Jurkat, Clone E6-1 (cell line): ENCODE data around the gene TTI1.
"Not testable (repeated sequence)": the region's sequence is repeated elsewhere in the genome, so short reads cannot be mapped to it uniquely, and the experiment has no call there.

Experiments
- DNase-seq: peaks from one replicate; pipeline ENCODE4 v3.0.0-alpha.2; 2011; ENCODE audit warnings: low read depth, low spot score
- H3K4me3 ChIP-seq: 2 replicates; pipeline ENCODE4 v1.5.1; 2011; ENCODE audit warnings: mild to moderate bottlenecking, low read length, control low read depth, moderate library complexity

TTI1 gene

DNA sequence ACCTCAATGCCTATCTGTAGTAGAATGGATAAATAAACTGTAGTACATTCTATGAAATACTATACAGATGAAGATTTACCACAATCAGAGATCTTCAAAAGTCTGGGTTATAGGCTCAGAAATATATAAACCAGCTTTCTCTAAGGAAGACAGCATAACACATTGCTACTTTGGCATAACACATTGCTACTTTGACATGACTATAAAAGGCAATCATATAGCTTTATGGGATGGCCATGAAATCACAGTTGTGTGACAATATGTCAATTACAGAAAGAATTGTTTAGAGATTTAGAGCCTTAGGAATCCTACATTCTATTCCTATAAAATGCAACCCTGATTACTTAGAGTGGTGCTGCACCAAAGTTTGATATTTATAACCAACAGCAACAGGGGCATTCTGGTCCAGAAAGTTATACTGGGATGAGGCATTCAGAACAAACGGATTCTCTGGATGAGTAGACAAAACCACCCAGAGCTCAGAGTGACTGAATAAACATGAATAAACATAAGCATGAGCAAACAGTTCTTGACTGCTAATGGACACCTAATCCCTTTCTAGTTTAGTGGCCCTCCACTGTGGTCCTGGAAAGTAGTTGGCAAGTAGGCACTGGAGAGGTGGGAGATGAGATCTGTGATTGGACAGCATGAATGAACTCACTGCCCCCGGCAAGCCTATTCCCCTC lies 12.0 kb downstream of the TTI1 start:
- no peak overlapping the region for H3K4me3 ChIP-seq
- no peak for DNase-seq

DNA sequence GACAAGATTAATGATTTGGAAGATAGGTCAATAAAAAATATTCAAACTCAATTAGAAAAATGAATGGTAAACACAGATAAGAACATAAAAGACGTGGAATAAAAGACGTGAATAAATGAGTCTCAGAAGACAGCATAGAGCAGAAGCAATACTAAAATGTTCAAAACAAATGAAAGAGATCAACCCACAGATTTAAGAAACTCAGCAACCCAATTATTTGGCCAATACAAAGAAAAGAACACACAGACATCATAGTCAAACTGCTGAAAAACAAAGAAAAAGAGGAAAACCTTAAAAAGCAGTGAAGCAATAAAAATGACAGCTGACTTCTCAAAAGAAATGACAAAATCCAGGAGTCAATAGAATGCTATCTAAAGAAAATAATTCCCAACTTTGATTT lies 14.9 kb downstream of the TTI1 start:
- no peak for DNase-seq
- H3K4me3 ChIP-seq: no peak overlapping the region

DNA sequence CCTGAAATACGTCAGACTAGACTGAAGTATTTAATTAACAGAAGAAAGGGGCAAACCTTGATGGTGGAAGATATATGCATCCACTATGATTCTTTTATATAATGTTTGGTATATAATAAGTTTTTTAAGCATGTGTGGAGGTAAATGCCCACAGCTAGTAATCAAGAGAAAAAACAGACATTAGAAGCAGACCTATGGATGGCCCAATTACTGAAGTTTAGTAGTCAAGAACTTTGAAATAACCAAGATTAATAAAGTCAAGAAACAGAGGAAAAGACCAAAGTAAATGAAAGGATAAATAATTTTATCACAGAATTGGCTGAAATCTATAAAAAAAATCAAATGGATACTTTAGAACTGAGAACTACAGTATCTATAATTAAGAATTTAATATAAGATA lies 15.3 kb downstream of the TTI1 start:
- H3K4me3 ChIP-seq: no peak overlapping the region
- DNase-seq: no peak

DNA sequence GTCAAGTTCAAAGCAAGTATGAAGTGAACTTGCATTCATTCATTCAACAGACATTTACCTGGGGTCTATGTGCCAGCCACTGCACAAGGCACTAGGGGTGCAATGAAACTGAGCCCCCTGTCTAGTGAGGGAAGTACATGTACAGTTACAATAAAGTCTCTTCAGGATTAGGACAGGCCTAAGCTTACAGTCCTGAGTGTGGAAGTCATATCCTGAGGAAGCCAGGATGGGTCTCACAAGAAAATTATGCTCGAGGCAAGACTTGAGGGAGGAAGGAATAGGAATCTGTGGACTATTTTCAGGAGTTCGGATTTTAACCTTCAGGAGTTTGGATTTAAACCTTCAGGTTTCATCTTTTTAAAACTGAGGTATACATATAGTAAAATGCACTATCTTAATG lies 19.4 kb downstream of the TTI1 start:
- DNase-seq: no peak
- H3K4me3 ChIP-seq: no peak overlapping the region

DNA sequence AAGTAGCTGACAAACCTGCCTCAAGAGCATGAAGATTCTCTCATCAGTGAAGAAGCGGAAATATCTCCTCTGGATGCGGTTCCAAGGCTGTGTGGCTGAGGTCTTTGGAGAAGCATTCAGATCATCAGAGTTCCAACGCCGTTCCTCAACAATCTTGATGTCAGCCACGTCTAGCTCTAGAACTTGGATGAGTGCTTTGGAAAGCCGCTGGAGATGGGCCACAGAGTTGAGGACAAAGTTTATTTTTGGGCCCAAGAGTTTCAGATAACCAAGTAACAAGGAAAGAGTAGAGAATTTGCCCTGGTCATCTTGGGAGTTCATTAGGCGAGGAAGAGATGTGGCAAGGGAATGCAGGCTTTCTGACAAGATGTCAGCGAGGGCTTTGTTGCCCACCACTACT lies 20.9 kb downstream of the TTI1 start:
- H3K4me3 ChIP-seq: no peak overlapping the region
- no peak for DNase-seq

DNA sequence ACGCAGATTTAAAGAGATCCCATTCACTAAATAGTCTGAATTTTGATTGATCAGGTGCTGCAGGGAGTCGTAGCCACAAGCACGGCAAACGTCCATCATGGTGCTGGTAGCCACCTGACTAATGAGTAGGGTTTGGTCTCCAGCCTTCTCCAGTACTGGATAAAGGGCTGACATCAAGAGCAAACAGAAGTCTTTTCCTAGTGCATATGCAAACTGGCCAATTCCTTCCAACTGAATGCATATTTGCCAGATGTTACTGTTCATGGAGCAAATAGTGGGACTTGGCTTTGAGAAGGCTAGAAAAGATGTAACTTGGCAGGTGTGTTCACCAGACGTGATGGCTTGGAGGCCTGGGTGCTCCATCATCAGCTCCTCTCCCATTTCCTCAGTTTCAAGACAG lies 21.6 kb downstream of the TTI1 start:
- H3K4me3 ChIP-seq: no peak overlapping the region
- no peak for DNase-seq

DNA sequence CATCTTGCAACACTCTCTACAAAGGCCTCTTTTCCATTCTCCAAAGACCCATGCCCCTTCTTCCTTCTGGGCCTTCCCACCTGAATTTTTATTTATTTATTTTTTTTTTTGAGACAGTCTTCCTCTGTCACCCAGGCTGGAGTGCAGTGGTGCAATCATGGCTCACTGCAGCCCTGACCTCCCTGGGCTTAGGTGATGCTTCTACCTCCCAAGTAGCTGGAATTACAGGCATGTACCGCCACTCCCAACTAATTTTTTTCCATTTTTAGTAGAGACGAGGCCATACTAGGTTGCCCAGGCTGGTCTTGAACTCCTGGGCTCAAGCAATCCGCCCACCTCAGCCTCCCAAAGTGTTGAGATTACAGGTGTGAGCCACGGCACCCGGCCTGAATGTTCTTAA lies 23.8 kb downstream of the TTI1 start:
- DNase-seq, H3K4me3 ChIP-seq: not testable (repeated sequence)

DNA sequence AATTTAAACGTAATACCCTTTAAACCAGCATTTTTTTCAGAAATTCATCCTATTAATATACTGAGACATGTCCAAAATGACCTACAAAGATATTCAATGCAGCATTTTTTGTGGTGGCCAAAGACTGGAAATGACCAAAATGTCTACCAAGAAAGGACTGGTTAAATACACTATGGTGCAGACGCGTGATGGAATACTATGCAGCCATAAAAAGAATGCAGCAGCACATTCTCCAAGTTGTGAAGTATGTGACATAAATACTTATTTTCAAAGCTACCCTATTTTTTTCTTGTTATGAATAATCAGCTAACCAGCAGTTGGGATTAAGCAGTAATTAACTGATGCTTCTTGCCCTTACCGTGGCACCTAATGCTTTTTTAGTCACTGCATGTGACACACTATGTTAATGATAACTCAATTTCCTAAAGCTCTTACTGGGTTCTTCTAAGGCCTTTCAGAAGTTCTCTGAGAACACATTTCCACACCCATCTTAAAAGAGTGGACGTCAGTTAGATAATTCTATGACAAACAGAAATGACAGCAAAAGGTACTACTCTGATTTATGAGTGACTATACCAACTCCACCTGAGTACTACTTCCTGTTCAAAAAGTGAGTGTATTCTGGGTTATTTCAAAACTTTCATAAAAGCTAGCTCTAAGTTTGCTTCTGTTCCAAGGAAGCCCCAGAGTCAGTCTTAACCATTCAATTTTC lies 24.9 kb downstream of the TTI1 start:
- DNase-seq: no peak
- no peak overlapping the region for H3K4me3 ChIP-seq

DNA sequence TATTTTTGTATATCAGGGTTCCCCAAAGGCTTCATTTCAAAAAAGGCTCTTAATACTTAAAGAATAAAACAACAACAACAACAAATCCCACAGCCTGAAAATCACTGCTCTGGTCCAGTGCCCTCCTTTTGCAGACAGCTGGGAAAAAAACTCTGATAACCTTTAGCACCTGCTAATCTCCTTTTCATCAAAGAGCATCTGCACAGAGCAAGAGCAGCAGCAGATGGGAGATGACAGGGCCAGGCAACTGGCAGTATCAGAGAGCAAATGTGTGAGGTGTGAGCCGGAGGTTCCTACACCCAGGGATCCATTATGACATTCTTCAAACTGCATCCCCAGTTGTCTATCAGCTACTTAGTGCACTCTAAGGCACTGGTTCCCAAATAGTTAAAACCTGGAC lies 25.7 kb downstream of the TTI1 start:
- no peak for DNase-seq
- no peak overlapping the region for H3K4me3 ChIP-seq

DNA sequence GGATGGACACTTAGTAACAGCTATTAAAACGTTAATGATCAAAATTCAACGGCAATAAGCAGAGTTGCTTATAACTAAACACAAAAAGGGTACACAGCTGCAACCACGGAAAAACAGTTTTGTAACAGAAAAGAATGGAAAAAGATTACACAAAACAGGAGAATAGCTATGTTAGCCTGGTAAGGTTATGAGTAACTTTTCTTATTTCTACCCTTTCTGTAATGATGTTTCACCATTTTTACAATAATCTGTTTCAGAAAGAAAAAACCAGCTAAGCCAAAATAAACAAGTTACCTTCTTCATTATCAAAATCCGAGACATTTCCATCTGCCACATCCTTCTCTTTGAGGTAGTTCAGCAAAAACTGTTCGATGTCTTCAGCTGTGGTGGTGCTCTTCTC lies 27.4 kb downstream of the TTI1 start:
- no peak for DNase-seq
- H3K4me3 ChIP-seq: no peak overlapping the region

DNA sequence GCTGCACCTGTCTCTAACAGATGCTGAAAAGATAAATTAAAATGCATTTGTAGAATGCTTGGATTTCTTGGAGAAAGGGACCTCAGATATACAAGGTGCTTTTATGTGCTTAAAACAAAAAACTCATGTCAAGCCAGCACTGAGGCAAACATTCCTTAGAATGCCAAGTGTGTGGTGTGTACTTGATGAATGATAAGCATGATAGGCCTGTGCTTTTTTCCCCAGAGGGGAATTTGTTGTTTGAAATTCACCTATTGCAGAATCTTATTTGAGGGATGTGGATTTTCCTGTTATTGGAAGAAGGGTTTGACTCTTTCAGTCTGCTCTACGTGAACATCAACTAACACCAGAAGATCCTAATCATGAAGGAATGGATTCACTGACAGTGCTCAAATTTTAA lies 28.8 kb downstream of the TTI1 start:
- DNase-seq: no peak
- no peak overlapping the region for H3K4me3 ChIP-seq

DNA sequence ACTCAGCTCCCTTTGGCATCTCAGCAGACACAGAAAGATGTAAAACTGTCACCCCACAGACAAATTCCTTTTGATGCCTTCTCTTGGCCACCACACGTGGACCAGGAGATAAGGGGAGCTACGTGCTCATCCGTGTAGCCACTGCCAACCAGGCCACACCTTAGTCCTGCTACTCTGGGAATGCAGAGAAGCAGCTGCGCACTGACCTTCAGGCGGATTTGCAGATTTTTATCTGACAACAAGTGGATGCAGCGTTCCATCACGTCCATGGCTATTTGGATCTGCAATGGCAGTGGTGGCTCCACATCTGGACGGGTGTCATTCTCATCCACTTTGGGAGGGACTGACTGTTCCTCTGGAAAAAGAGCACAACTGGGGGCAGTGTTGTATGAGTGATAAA lies 30.8 kb downstream of the TTI1 start:
- DNase-seq: no peak
- no peak overlapping the region for H3K4me3 ChIP-seq

DNA sequence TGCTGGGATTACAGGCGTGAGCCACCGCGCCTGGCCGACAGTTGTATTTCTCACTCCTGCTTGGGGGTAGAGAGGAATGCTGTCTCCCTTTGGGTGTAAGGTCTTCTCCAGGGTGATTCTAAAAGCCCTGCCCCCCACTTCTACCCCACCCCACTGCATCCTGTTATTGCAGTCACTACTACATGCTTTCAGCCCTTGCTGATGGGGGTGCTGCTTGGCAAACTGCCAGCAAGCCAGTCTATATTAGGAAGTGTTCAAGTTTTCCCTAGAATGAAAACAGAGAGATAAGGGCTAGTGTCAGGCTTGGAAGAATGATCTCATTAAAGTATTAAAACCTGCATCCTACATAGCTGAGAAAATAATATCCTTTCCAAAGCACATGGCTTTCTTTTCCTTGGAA lies 31.3 kb downstream of the TTI1 start:
- H3K4me3 ChIP-seq: no peak overlapping the region
- DNase-seq: no peak

DNA sequence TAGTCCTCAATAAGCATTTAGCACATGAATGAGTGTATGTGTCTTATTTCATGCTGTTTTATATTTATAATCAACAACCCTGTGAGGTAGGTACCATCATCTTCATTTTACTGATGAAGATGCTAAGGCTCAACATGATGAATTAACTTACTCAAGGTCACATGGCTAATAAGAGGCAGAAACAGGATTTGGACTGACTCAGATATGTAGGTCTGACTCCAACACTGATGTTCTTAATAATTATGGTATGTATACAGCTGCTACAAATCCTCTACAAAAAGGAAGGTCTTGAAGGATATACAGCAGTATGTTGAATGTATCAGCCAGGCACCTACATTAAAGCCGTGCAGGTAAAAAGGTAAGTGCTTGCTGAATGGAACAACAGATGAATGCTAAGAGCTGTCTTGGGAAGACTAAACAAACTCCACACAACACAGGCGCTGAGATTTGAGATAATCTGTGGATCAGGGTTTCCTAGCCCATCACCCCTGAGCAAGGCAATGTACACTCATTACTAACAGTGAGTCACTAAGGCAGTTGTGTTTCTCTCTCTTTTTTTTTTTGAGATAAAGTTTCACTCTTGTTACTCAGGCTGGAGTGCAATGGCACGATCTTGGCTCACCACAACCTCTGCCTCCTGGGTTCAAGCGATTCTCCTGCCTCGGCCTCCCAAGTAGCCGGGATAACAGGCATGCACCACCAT lies 31.9 kb downstream of the TTI1 start:
- no peak for DNase-seq
- no peak overlapping the region for H3K4me3 ChIP-seq

DNA sequence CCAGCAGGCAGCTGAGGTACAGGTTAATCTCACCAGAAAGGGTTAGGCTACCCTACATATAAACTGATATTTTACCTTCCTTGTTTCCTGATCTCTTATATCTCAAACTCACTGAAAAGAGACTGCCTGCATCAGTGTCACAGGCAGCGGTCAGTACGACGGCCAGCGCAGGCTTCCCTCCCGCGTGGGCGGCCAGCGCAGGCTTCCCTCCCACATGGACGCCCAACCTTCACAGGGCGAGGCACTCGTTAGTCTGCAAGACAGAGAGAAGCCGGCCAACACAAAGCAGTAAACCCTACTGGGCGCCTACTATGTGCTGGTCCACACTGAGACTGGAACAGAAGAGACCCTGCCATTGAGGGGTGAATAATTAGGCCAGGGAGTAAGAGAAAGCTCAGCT lies 33.0 kb downstream of the TTI1 start:
- DNase-seq: no peak
- H3K4me3 ChIP-seq: no peak overlapping the region

DNA sequence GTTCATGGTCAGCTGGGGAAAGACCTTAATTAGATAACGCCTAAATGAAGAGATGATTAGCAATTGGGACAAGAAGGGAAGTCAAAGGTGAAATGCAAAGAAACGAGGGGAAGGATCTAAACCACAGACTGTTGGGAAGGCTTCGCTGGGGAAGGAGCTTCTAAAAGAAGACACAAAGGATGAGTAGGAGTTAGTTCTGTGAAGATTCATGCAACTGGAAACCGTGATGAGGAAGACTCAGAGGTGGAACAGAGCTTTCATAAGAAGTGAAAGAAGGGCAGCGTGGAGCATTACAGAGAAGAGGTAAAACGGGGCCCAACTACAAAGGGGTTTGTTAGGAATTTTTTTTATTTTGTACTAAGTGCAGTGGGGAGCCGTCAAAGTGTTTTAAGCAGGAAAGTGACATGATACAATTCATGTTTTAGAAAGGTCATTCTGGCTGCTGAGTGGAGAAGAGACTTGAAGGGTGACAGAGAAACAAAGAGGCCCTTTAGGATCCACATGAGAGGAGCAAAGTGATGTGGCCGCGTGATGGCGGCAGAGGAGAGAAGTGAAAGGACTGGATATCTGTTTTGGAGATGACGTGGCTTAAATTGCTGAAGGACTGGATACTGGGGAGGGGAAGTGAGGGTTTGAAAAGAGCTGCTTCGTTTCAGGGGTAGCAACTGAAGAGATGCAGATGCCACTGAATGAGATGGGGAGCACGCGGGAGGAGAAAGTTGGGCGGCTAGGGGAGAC lies 33.6 kb downstream of the TTI1 start:
- no peak overlapping the region for H3K4me3 ChIP-seq
- no peak for DNase-seq

DNA sequence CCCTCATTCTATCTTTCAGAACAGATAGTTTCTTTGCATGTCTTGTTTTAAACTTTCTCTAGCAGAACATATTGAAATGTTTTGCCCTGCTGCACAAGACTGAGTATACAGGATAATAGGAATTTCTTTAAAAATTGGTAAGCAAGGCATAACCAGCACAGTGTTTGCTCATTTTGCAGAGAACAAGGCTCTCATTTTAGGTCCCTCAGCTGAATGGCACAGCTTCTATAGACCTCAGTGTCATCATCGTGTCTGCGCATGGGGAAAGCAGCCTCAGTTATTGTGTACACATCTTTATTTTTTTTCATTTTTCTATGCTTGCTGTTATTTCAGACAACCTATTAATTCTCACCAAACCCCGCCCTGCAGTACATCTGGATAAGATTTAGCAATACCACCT lies 35.7 kb downstream of the TTI1 start:
- H3K4me3 ChIP-seq: no peak overlapping the region
- no peak for DNase-seq

DNA sequence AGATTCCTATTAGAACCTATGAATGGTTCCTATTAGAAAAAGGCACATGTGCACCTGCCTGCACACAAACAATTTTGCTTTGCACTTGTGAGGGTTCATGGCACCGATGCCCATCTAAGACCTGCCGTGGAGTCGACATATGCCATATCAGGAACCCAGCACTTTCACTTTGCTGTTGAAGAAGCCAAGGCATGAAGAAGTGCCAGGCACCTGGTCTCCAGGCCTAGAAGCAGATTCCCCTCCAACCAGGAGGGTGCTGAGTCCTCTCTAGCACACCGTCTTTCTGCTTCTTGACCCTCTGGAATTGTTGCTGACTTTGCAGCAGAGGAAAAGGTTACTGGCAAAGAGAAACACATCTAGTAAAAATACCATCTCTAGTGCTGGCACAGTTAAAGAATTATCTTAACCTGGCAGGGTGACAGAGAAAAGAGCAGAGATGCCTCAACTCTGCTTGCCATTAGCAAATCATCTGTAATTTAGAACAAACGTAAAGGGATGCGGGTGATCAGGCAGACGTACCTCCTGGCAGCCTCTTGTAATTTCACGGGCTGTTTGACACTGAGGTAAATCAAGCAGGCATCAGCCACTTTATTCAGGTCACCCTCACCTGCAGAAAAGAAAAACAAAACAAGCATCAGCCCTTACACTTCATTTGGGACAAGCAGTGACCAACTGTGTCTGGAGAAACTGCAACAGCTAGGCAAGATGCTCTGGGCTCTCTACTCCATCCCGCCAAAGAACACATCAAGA lies 37.2 kb downstream of the TTI1 start:
- H3K4me3 ChIP-seq: no peak overlapping the region
- DNase-seq: no peak

DNA sequence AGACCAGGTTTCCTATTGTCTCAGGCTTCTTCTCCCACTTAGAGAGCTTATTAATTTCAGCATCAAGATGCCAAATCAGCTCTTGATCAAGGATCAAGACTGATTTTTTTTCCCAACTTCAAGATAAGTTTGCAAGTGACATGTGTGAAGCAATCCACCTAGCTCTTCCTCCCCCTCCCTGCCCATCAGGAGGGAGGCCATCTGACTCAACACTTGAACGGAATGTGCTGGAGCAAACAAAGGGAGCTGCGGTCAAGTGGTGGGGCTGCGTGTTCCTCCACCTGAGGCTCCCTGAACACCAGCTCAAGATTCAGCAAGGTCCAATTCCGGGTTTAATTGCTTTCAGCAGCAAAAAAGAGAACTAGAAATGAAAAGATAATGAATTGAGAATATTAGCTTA lies 38.7 kb downstream of the TTI1 start:
- DNase-seq: no peak
- no peak overlapping the region for H3K4me3 ChIP-seq
